ENCODE data around the gene UNK.
"Not testable (repeated sequence)": the region's sequence is repeated elsewhere in the genome, so short reads cannot be mapped to it uniquely, and the experiment has no call there.

UNK gene

GRCh38 chr17:75808905-75809621 lies 24.5 kb downstream of the UNK start:
- no peak for DNase-seq

DNA sequence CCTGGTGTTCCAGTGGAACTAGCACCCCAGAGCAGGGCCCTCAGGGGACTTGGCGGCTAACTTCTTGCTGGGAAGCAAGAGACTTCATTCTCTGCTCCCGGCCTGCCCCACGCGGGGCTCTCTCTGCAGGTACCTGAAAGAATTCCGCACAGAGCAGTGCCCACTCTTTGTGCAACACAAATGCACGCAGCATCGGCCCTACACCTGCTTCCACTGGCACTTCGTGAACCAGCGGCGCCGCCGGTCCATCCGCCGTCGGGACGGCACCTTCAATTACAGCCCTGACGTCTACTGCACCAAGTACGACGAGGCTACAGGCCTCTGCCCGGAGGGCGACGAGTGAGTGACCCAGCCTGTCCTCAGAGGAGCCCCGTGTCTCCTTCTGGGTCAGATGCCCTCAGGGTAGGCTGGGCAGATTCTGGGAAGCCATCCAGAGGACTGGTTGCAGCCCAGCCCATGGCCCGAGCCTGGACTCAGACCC lies 25.1 kb downstream of the UNK start:
- no peak for DNase-seq

DNA sequence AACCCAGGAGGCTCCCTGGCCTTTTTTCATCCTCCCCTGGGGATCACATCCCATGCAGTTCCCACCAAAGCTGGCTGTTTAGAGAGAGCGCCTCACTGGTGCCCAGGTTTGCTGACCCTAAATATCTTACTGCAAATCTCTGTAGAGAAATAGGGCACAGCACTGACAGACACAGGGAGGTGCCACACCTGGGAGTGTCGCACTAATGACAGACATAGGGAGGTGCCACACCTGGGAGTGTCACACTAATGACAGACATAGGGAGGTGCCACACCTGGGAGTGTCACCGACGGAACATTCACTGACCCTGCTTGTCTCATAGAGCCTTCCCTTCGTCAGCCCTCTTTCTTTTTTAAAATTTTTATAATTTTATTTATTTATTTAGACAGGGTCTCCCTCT lies 25.6 kb downstream of the UNK start:
- DNase-seq = no peak

- DNase-seq = not testable (repeated sequence)
These were observed 26.1 kb downstream of the UNK start for GRCh38 chr17:75810756-75811155.

- no peak for DNase-seq
These were observed 26.6 kb downstream of the UNK start for GRCh38 chr17:75811174-75811573.

DNA sequence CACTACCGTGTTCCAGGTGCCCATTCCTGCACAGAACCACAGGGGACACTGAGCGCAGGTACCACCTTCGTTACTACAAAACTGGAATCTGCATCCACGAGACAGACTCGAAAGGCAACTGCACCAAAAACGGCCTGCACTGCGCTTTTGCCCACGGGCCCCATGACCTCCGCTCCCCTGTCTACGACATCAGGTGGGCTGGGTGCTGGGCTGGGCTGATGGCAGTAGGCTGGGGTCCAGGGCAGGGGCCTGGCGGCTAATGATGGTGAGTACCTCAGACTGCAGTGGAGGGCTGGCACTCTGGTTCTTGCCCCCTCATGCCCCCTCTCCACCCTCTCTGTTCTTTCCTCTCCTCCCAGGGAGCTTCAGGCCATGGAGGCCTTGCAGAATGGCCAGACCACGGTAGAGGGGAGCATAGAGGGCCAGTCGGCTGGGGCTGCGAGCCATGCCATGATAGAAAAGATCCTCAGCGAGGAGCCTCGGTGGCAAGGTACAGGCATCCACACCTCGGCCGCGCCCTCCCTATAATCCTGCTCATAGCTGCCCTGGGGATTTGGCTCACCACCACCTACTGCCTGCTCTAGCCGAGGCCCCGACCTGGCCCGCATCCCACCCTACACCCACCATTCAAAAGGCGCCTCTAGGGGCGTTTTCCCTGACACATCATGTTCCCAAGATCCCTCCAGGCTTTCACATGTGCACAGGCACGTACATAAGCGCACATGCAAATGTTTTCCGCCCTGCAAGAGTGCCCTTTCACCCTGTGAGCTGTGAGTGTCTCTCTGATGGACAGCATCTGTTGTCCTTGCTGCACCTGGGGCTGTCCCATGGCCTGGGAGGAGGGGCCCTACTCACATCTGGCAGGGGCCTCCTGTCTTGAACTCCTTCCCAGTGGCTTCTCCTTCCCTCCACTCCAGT lies 27.7 kb downstream of the UNK start:
- no peak for DNase-seq

DNA sequence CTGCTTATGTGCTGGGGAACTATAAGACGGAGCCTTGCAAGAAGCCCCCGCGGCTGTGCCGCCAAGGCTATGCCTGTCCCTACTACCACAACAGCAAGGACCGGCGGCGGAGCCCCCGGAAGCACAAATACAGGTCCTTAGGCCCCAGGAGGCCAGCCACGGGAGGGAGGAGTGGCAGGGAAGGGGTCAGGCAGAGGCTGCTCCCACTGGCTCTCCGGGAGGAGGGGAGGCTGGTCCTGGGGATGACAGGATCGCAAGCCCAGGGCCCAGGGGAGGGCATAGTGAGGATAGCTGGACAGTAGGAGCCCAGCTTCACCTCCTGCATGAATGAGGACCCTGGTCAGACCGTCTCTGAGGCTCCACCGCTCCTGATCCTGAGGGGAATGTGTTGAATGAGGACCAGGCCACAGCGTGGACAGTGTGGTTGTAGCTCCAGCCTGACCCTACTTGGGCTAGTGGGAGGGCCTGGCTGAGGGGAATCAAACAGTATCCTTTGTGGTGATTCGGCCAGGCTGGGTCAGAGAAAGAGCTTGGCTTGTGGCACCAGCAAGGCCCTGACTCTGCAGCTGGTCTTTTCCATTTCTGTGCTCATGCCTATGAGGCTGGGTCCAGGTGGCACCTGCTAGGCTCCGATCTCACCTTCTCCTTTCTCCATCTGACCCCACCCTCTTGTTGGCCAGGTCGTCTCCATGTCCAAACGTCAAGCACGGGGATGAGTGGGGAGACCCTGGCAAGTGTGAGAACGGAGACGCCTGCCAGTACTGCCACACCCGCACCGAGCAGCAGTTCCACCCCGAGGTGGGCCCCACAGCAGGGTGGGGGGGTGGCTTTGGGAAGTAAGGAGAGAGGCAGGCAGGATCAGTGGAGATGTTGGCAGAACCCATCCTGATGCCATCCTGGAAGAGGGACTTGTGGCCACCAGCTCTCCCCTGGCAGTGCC lies 28.7 kb downstream of the UNK start:
- no peak for DNase-seq

DNA sequence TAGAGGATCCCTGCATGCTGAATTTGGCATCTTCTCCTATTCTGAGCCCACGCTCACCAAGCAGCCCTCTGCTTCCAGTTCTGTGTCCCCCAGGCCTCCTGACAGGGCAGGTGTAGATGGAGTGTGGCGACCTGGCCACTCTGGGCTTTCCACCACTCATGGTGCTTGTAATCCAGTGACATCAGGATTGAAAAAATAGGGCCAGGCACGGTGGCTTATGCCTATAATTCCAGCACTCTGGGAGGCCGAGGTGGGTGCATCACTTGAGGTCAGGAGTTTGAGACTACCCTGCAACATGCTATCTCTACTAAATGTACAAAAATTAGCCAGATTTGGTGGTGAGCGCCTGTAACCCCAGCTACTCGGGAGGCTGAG lies 29.4 kb downstream of the UNK start:
- no peak for DNase-seq

- no peak for DNase-seq
These were observed 30.3 kb downstream of the UNK start for GRCh38 chr17:75814900-75815373.

GRCh38 chr17:75815399-75815798 lies 30.8 kb downstream of the UNK start:
- DNase-seq = no peak

DNA sequence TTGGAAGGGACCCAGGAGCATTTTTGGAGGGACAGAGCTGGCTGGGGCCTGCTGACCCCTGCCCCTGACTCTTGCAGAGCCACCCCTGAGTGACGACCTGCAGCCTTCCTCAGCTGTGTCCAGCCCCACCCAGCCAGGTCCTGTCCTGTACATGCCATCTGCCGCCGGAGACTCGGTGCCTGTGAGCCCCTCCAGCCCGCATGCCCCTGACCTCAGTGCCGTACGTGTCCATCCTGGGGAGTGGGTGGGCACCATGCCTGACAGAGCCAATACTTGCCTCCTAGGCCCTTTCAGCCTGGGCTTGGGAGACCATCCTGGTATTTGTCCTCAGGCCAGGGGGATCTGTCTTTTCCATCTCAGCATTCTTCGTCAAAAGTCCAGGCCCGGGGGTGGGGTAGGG lies 32.1 kb downstream of the UNK start:
- DNase-seq = no peak

DNA sequence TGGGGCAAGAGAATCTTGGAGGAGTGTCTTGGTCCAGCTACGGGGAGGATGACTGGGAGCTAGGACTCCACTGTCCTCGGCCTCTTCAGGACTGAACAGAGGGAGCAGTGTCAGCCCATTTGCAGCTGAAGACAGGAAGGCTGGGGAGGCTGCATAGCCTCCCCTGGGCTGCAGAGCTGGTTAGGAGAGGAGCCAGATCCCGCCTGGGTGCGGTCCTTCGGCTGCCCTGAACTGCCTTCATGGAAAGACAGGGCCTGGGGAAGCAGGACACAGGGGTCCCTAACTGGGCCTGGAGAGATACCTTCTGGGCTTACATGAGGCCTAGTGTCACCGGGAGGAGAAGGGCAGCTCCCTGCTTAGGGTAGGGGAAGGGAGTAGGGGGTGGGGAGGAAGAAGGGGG lies 33.0 kb downstream of the UNK start:
- DNase-seq = no peak

GRCh38 chr17:75818326-75818885 lies 33.8 kb downstream of the UNK start:
- no peak for DNase-seq

GRCh38 chr17:75819116-75819515 lies 34.5 kb downstream of the UNK start:
- DNase-seq = no peak

DNA sequence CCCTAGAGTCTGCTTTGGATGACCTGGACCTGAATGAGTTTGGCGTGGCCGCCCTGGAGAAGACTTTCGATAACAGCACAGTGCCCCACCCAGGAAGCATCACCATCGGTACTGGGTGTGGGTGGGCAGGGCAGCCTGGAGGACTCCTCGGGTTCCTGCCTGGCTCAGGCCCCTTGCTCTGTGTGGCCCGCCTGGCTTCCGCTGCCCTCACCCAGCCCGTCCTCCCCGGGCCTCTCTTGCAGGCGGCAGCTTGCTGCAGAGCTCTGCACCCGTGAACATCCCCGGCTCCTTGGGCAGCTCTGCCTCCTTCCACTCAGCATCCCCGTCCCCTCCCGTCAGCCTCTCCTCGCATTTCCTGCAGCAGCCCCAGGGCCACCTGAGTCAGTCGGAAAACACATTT lies 35.1 kb downstream of the UNK start:
- no peak for DNase-seq

- DNase-seq = no peak
These were observed 35.8 kb downstream of the UNK start for GRCh38 chr17:75820094-75821080.

DNA sequence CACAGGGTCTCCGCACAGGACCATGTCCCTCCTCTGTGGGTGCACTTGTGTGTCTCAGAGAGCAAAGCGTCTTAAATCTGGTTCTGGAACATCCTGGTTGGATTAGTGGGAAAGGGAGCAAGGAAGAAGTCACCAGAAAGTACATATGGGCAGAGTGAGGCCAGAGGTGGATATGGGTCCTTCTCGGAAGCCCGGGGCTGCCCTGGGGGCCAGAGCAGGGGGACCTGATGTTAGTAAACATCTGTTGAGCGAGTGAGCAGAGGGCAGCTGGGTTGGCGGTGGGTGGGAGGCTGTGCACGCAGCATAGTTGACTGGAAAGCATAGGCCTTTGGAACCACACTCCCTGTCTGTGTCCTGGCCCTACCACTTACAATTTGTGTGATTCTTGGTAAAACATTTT lies 36.9 kb downstream of the UNK start:
- DNase-seq = no peak

GRCh38 chr17:75822119-75822799 lies 37.7 kb downstream of the UNK start:
- peak; percentile 20 for DNase-seq

DNA sequence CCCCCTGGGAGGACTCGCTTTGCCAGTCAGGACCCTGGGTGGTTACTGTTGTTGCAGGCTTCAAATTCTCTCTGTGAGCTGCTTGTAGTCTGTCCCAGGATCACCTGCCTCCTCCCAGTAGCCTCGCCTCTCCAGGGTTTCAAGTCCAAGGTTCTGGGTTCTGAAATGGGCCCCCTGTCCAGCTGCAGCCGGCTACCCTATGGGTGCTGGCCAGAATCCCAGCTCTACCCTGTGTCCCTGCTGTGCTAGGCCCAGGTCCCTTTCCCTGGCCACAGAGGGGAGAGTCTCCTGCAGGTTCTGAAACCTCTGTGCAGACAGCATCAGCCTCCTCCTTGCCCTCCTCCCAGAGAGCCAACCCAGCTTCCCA lies 38.2 kb downstream of the UNK start:
- no peak for DNase-seq

DNA sequence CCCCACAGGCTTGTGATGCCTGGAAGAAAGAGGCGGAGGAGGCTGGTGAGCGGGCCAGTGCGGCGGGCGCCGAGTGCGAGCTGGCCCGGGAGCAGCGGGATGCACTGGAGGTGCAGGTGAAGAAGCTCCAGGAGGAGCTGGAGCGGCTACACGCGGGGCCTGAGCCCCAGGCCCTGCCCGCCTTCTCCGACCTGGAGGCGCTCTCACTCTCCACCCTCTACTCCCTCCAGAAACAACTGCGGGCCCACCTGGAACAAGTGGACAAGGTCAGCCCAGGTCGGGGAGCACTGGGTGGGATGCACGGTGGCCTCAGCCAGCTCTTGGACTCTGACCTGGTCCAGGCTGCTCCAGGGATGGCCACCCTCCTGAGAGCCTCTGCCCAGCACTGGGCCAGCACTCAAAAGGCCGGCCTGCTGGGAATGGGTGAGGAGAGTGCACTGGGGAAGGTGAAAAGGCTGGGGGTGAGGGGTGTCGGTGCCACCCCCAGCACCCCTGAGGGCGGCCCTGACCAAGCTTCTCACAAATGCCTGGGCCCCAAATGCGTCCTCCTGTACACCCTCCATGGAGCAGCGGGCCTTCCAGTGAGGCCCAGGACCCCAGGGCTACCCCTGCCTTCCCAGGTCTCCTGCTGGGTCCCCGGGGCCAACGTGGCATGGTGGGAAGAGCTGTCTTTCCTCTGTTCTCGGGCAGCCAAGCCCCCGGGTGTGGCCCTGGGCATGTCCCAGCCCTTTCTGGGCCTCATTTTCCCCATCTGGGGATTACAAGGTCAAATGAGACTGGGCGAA lies 38.8 kb downstream of the UNK start:
- DNase-seq = no peak
